ENCODE results near the gene CDH23. TPM values are rescaled to one million over a fixed set of nuclear protein-coding genes. Genes with fewer than 3 reads are reported as not detected.

Gene CDH23
- total and polyA plus RNA-seq, 2 experiments from 2014 or later: 0.30 to 1.5 TPM

GRCh38 chr10:71703577-71703976, 306.9 kb downstream of the CDH23 start:
- Histone ChIP-seq H3K79me2 (no peaks in the 10 kb centered on the region), H3K36me3 (replicated peaks; ENCODE audit: insufficient read depth, low read depth) (no peaks in the 10 kb centered on the region), H3K27me3 (no peaks in the 10 kb centered on the region), H3K27ac (no peak overlapping the region), H2AFZ (no peak overlapping the region), H3K9me3 (ENCODE audit: low read depth) (no peaks in the 10 kb centered on the region), H4K20me1 (ENCODE audit: insufficient read depth, poor library complexity, severe bottlenecking) (no peaks in the 10 kb centered on the region), H3K4me3 (no peak overlapping the region), H3K4me2 (no peak overlapping the region), H3K4me1 (ENCODE audit: insufficient read depth) (no peaks in the 10 kb centered on the region), H3K9me2 (replicated peaks; ENCODE audit: insufficient read depth) (no peaks in the 10 kb centered on the region)
- no peak for DNase-seq (ENCODE audit: low spot score)
- TF ChIP-seq EZH2 (IDR thresholded peaks at IDR 0.05; ENCODE audit: borderline replicate concordance) (no peak), CTCF (IDR thresholded peaks at IDR 0.05; ENCODE audit: poor library complexity) (no peak), EZH2phosphoT487 (IDR thresholded peaks at IDR 0.05; ENCODE audit: low read depth, severe bottlenecking, unreplicated experiment) (no peak)
- WGBS (ENCODE audit: low lambda C conversion rate, missing lambda C conversion rate): 92% methylated on average over 11 of the region's 11 CpGs

- no peaks in the 10 kb centered on the region for H3K9me2 ChIP-seq (replicated peaks; ENCODE audit: insufficient read depth)
- no peaks in the 10 kb centered on the region for H3K79me2 ChIP-seq
- no peaks in the 10 kb centered on the region for H3K9me3 ChIP-seq (ENCODE audit: low read depth)
- no peak for TF ChIP-seq CTCF (IDR thresholded peaks at IDR 0.05; ENCODE audit: poor library complexity)
- no peak for TF ChIP-seq EZH2phosphoT487 (IDR thresholded peaks at IDR 0.05; ENCODE audit: low read depth, severe bottlenecking, unreplicated experiment)
- no peak for TF ChIP-seq EZH2 (IDR thresholded peaks at IDR 0.05; ENCODE audit: borderline replicate concordance)
- no peaks in the 10 kb centered on the region for H3K36me3 ChIP-seq (replicated peaks; ENCODE audit: insufficient read depth, low read depth)
- DNase-seq (ENCODE audit: low spot score): no peak
- no peak overlapping the region for H3K4me3 ChIP-seq
- no peaks in the 10 kb centered on the region for H3K27me3 ChIP-seq
- WGBS (ENCODE audit: low lambda C conversion rate, missing lambda C conversion rate): 94% methylated on average over 18 of the region's 18 CpGs
- H3K4me2 ChIP-seq: no peak overlapping the region
- H4K20me1 ChIP-seq (ENCODE audit: insufficient read depth, poor library complexity, severe bottlenecking): no peaks in the 10 kb centered on the region
- H3K27ac ChIP-seq: no peak overlapping the region
- no peaks in the 10 kb centered on the region for H3K4me1 ChIP-seq (ENCODE audit: insufficient read depth)
- H2AFZ ChIP-seq: no peak overlapping the region
Measured at GRCh38 chr10:71704816-71705215, 308.1 kb downstream of the CDH23 start.

GRCh38 chr10:71705582-71705981, 308.9 kb downstream of the CDH23 start:
- no peak for DNase-seq (ENCODE audit: low spot score)
- H4K20me1 ChIP-seq (ENCODE audit: insufficient read depth, poor library complexity, severe bottlenecking): no peaks in the 10 kb centered on the region
- no peak overlapping the region for H2AFZ ChIP-seq
- no peak overlapping the region for H3K4me3 ChIP-seq
- H3K79me2 ChIP-seq: no peaks in the 10 kb centered on the region
- no peak overlapping the region for H3K27ac ChIP-seq
- no peaks in the 10 kb centered on the region for H3K27me3 ChIP-seq
- no peaks in the 10 kb centered on the region for H3K36me3 ChIP-seq (replicated peaks; ENCODE audit: insufficient read depth, low read depth)
- no peak for TF ChIP-seq EZH2phosphoT487 (IDR thresholded peaks at IDR 0.05; ENCODE audit: low read depth, severe bottlenecking, unreplicated experiment)
- TF ChIP-seq EZH2 (IDR thresholded peaks at IDR 0.05; ENCODE audit: borderline replicate concordance): no peak
- TF ChIP-seq CTCF (IDR thresholded peaks at IDR 0.05; ENCODE audit: poor library complexity): no peak
- H3K9me2 ChIP-seq (replicated peaks; ENCODE audit: insufficient read depth): no peaks in the 10 kb centered on the region
- no peaks in the 10 kb centered on the region for H3K9me3 ChIP-seq (ENCODE audit: low read depth)
- no peaks in the 10 kb centered on the region for H3K4me1 ChIP-seq (ENCODE audit: insufficient read depth)
- H3K4me2 ChIP-seq: no peak overlapping the region
- WGBS (ENCODE audit: low lambda C conversion rate, missing lambda C conversion rate): 73% methylated on average over 2 of the region's 2 CpGs
